ENCODE results near the gene TMEM255B.
A peak's percentile ranks its signal among the peaks of the same experiment; 100 is the strongest.
"Not testable (repeated sequence)": the region's sequence is repeated elsewhere in the genome, so short reads cannot be mapped to it uniquely, and the experiment has no call there.

The TMEM255B gene

DNA sequence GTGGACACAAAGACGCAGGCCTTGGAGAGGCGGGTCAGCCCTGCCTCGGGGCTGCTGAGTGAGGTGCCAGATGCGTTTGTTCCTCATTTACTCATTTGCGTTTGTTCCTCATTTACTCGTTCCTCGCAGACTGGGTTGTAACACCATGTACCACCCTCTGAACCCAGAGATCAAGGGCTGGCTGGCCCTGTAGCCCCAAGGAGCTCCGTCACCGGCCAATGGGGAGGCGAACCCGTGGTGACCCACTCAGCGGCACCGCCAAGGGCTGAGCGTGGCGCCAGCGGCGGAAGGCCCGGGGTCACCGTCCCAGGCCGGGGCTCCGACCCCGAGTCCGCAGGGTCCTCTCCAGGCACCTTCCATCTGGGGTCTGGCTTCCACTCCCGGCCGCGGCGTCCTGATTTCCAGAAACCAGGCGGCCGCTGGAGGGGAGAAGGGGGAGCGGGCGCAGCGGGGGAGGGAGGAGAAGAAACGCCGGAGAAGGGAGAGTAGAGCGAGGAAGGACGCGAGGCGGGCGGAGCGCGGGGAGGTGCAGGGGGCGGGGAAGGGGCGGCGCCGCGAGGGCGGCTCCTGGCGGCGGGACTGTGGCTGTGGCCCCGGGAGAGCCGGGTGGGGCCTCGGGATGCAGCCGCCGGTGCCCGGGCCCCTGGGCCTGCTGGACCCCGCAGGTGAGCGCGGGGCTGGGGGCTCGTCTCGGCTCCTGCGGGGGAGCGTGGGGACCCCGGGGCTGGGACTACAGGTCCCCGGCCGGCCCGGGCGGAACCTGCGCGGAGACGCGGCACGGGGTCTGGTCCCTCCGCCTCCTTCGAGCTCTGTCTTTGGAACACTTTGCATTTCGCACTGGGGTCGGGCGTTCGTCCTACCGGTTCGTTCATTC, at the start of gene TMEM255B:
TSS of gene TMEM255B (plus strand) at position 576 of the 874 bp plus-strand sequence. CDS start at position 620, 44 bp downstream.
- DNase-seq: peak; percentile 69

DNA sequence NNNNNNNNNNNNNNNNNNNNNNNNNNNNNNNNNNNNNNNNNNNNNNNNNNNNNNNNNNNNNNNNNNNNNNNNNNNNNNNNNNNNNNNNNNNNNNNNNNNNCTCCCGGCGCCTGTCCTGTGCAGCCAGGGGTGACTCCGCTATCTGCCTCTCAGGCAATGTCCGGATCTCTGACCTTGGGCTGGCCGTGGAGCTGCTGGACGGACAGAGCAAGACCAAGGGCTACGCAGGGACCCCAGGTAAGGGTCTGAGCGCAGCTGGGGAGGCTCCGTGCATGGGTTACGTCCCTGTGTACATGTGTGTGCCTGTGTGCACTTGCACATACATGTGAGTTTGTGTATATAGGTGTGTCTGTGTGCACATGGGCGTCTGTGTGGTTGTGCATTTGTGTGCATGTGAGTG, 36.1 kb upstream of the TMEM255B start:
- DNase-seq: no peak

- DNase-seq: no peak
Observed at GRCh38 chr13:113723410-113724015, 35.5 kb upstream of the TMEM255B start.

DNA sequence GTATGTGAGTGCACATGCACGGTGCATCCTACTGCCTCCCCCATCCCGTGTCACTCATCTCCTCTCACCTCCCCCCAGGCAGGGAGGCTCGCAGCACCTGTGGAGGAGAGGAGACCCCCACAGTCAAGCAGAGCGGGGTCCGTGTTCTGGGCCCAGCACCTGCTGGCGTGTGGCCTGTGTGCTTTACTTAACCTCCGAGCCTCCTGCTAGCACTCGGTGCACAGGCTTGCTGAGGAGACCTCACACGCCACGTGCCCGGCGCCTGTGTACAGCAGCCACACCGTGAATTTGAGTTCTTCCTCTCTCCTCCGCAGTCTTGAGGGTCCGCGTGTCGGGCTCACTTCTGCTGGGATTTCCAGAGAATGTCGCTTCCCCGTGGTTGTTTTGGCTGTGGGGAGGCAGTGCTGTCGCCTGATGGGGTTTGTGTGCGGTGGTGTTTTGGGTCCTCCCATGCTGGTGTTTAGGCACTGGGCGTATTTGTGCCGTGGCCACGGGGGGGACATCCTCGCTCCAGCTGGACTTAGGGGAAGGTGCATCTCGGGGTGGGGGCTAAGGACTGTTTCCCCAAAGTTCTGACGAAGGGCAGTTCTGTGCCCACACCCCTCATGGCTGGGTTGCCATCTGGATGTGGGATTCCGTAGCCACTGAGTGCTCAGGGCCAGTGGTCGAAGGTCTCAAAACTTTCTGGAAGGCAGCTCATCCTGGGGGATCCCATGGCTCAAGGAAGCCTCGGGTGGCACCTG, 34.8 kb upstream of the TMEM255B start:
- no peak for DNase-seq

DNA sequence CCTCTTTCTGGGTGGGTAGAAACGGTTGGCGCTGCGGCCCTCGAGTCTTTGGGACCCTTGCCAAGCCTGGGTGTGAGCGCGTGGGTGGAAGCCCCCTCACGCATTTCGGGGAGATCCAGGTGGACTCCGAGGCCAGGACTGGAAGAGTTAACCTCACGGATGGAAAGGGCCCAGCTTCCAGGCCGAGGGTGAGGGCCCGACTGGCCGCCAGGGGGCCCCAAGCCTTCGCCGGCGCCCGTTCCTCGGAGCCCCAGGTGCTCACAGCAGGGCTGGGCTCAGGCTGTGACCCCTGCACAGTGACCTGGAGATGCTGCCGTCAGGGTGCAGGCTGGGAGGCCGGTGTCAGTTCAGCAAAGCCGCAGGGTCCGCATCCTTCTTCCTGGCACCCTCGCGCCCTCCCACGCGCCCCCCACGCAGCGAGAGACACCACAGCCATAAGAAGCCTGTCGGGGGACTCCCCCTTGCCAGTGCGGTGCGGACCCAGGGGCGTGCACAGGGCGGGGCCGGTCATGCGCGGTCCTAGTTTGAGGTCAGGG, 34.2 kb upstream of the TMEM255B start:
- peak; percentile 81 for DNase-seq

DNA sequence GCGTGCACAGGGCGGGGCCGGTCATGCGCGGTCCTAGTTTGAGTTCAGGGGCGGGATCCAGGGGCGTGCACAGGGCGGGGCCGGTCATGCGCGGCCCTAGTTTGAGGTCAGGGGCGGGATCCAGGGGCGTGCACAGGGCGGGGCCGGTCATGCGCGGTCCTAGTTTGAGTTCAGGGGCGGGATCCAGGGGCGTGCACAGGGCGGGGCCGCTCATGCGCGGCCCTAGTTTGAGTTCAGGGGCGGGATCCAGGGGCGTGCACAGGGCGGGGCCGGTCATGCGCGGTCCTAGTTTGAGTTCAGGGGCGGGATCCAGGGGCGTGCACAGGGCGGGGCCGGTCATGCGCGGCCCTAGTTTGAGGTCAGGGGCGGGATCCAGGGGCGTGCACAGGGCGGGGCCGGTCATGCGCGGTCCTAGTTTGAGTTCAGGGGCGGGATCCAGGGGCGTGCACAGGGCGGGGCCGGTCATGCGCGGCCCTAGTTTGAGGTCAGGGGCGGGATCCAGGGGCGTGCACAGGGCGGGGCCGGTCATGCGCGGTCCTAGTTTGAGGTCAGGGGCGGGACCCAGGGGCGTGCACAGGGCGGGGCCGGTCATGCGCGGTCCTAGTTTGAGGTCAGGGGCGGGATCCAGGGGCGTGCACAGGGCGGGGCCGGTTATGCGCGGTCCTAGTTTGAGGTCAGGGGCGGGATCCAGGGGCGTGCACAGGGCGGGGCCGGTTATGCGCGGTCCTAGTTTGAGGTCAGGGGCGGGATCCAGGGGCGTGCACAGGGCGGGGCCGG, 33.5 kb upstream of the TMEM255B start:
- DNase-seq: peak; percentile 35

DNA sequence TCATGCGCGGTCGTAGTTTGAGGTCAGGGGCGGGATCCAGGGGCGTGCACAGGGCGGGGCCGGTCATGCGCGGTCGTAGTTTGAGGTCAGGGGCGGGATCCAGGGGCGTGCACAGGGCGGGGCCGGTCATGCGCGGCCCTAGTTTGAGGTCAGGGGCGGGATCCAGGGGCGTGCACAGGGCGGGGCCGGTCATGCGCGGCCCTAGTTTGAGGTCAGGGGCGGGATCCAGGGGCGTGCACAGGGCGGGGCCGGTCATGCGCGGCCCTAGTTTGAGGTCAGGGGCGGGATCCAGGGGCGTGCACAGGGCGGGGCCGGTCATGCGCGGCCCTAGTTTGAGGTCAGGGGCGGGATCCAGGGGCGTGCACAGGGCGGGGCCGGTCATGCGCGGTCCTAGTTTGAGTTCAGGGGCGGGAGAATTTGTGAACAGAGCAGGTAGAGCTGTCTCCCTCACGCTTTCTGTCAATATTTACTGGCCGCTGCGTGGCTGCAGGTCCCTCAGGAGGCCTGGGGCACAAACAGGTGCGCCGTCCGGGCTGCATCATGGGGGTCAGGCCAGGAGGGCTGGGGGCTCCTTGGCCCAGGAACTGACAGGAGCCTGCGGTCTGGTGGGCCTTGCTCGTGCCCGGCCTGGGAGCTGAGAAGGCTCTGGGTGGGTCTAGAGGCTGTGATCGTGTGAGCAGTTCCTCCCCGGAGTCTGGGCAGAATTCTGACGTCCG, 32.8 kb upstream of the TMEM255B start:
- DNase-seq: not testable (repeated sequence)

DNA sequence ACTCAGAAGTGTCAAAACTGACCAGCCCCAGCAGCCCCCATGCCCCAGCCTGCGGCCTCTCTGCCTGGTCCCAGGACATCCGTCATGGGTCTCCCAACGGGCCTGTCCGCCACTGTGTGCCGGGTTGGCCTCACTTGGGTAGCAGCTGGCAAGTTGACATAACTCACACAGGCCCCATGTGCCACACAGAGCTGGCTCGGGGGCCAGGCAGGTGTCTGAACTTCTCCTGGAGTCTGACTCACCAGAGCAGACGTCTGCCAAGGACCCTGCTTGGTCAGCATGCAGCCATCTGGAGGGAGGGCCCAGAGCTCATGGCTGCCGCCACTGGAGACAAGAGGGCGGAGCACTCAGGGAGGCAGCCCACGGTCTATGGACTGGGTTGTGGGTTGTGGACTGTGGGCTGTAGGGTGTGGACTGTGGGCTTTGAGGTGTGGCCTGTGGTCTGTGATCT, 32.0 kb upstream of the TMEM255B start:
- DNase-seq: no peak

DNA sequence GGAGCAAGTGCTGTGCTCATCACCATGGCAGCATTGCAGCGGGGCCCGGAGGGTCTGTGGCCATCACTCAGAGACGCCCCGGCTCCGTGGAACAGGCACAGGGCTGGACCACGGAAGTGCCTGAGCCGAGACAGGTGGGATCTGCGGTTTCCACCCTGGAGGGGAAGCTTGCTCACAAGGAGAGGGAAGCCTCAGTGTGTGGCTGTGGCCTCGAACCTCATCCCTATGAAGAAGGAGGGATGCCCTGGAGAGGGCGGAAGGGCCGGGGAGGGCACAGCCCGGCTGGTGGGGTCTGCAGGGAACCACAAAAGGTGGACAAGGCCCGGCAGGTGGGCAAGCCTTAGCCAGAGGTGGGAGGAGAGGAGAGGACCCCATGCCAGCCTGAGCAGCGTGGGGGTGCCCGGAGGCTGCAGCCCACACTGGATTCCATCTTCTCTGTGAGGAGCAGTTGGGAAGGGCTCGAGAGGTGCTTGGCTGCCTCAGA, 30.4 kb upstream of the TMEM255B start:
- no peak for DNase-seq

DNA sequence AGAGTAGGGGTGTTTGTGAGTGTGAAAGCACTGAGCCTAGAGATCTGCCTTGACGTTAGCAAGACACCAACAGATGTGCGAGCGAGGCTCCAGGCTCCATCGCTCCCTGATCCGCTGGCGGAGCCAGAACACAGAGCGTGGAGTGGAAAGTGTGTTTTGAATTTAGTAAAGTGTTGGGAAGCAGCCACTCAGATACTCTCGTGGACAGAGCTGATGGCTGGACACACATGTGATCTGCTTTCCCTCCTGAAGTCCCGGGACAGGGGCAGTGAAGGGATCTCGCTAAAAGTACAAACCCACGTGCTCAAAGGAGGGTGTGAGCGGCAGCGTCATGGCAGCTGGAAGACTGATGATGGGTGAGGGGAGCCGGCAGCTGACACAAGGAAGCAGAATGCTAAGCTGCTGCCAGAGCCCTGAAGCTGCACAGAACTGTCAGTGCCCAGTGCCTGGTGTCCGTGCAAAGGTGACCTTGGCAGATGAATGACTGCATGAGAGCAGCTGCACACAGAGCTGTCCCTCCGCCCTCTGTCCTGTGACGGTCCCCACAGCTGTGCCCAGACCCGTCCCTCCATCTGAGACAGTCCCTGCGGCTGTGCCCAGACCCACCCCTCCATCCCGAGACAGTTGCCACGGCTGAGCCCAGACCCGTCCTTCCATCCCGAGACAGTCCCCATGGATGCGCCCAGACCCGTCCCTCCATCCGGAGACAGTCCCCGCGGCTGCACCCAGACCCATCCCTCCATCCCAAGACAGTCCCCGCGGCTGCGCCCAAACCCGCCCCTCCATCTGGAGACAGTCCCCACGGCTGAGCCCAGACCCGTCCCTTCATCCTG, 29.6 kb upstream of the TMEM255B start:
- no peak for DNase-seq

DNA sequence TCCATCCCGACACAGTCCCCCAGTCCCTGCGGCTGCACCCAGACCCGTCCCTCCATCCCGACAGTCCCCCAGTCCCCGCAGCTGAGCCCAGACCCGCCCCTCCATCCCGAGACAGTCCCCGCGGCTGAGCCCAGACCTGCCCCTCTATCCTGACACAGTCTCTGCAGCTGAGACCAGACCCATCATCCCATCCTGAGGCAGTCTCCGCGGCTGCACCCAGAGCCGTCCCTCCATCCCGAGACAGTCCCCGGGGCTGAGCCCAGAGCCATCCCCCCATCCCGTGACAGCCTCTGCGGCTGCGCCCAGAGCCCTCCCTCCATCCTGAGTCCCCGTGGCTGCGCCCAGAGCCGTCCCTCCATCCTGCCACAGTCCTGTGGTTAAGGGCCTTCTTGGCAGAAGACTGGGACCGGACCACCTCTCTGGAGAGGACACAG, 28.8 kb upstream of the TMEM255B start:
- DNase-seq: no peak

GRCh38 chr13:113730831-113731191, 28.2 kb upstream of the TMEM255B start:
- no peak for DNase-seq

DNA sequence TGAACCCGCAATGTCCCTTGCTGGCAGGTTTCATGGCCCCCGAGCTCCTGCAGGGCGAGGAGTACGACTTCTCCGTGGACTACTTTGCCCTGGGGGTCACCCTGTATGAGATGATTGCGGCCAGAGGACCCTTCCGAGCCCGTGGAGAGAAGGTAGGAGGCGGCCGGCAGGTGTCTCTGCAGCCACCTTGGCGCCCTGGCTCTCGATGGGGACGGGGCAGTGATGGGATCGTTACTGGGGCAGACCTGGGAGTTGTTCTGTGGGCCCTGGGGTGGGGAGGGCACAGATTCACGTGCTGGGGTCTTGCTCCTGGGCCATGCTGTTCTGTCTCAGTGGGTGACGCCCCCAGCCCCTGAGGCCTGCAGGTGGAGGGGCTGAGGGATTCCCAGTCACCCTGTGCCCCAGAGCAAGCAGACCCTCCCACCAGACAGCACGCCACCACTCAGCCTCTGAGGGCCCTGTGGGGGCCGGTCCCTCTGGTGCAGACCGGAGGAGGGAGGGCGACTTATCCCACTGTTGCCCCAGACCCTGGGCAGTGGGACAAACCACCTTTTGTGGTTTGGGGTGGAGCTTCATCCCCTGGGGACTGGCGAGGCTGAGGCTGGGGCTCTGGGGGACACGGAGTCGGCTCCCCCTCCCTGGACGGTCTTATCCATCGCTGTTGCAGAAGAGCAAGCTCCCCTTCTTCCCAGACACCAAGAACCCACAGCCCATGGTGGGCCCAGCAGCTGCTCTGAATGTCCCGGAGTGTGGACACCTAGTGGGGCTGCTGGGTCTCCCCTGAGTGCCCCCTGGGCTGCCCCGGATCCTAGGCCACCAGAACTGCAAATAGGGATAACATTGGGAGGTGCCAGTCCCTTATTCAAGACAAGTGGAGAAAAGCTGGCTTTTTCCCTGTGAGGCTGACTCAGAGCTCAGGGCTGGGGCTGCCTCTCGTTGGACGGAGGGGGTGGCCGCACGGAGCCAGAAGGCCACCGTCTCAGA, 27.5 kb upstream of the TMEM255B start:
- DNase-seq: no peak

GRCh38 chr13:113732176-113732960, 26.7 kb upstream of the TMEM255B start:
- no peak for DNase-seq

DNA sequence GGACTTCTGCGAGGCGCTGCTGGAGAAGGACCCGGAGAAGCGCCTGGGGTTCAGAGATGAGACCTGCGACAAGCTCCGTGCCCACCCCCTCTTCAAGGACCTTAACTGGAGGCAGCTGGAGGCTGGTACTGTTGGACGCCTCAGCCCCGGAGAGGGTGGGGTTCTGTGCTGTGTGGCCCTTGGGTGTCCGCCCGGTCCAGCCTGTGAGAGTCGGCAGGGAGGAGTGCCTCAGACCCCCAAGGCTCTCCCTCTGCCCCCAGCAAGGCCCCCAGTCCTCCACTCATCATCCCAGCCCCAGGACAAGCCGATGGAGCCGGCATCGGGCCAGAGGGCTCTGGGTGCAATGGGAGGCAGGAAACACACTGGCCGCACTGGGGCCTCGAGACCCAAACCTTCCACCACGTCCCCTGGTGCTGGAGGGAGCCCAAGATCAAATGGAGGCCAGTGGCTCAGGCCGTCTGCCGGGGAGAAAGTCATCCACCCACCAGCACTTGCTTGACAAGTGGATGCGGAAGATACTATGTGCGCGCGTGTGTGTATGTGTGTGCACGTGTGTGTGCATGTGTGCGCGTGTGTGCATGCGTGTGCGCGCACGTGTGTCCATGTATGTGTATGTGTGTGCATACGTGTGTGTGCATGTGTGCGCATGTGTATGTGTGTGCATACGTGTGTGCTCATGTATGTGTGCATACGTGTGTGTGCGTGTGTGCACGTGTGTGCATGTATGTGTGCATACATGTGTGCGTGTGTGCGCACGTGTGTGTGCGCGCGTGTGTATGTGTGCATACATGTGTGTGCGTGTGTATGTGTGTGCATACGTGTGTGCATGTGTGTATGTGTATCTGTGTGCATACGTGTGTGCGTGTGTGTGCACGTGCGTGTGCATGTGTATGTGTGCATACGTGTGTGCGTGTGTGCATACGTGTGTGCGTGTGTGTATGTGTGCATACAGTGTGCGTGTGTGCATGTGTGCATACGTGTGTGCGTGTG, 25.8 kb upstream of the TMEM255B start:
- no peak for DNase-seq

DNA sequence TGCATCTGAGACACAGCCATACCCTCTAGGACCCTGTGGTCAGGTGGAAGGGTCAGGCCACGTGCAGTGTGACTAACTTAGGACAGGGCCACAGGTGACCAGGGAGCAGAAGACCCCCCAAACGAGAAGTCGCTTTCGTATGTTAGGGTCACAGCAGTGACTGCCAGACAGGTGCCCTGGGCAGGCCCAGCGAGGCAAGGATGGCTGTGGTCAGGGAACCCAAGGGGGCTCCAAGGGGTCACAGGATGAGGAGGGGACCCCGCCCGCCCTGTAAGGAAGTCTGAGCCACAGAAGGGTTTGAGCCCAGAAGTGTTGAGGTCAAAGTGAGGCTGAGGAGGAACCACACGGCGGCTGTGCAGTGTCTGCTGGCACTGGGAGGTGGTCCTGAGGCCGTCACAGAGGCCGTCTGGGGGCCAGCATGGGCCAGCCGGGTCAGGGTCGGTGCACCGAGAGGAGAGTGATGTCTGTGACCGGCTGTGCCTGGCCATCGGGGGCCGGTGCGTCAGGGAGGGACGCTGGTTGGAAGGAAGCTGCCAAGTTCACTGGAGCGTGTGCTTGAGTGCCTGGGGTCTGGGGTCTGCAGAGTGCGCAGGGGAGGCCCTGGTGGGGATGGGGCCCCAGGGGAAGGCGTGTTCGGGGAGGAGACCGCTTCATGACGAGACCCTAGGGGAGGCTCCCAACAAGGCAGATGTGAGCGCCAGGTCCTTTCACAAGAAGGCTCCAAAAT, 24.8 kb upstream of the TMEM255B start:
- no peak for DNase-seq

DNA sequence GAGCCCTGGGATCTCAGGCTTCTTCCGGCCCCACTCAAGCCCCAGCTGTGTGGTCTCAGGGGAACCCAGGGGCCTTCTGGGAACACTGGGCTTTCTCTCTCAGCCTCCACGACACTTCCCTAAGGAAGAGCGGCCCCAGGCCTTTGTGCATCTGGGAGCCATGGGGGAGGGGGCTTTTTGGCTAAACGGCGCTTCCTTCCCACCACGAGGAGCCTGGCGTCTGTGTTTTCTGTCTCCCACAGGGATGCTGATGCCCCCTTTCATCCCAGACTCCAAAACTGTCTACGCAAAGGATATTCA, 24.2 kb upstream of the TMEM255B start:
- DNase-seq: no peak
